Activated CD4-positive, alpha-beta memory T cell treated with anti-CD3 and anti-CD28 coated beads, Interleukin-2, amount 10 ng/mL, durations not matched to agents 7 days and 5 days (primary cell): ENCODE measurements around the gene UBASH3A. TPM values are rescaled to one million over a fixed set of nuclear protein-coding genes. Genes with fewer than 3 reads are reported as not detected.
A peak's percentile ranks its signal among the peaks of the same experiment; 100 is the strongest.

Experiments used
- CTCF ChIA-PET: fragments of 350-600 bp; sonication (Branson Sonifier 250); formaldehyde crosslinking; loops from one replicate; lab custom pipeline; 2021; ENCODE audit warnings: antibody characterized with exemption, inconsistent platforms; lab: Charles Lee
- POLR2A ChIA-PET: fragments of 350-600 bp; sonication (Branson Sonifier 250); formaldehyde crosslinking; loops from one replicate; lab custom pipeline; 2021; ENCODE audit warnings: antibody characterized with exemption; lab: Charles Lee
- DNase-seq: peaks from one replicate; pipeline ENCODE4 v3.0.0-alpha.2; 2020
- H3K27ac Mint-ChIP-seq: one replicate; pipeline ENCODE4 v1.8.0; 2021; ENCODE audit warnings: mild to moderate bottlenecking, mixed read lengths
- H3K27me3 Mint-ChIP-seq: one replicate; pipeline ENCODE4 v1.8.0; 2021; ENCODE audit warnings: mixed read lengths
- H3K36me3 Mint-ChIP-seq: one replicate; pipeline ENCODE4 v1.8.0; 2021; ENCODE audit warnings: low read depth, mixed read lengths
- H3K4me1 Mint-ChIP-seq: one replicate; pipeline ENCODE4 v1.8.0; 2021; ENCODE audit warnings: mixed read lengths
- H3K4me3 Mint-ChIP-seq: one replicate; pipeline ENCODE4 v1.8.0; 2021; ENCODE audit warnings: mild to moderate bottlenecking, mixed read lengths
- H3K9me3 Mint-ChIP-seq: one replicate; pipeline ENCODE4 v1.8.0; 2021; ENCODE audit warnings: mixed read lengths
- total RNA-seq, 2 experiments: library from RNA; stranded (reverse); gene quantifications; one replicate each; pipeline ENCODE4 v1.2.3, GENCODE V29; 2021

Gene UBASH3A, protein sequence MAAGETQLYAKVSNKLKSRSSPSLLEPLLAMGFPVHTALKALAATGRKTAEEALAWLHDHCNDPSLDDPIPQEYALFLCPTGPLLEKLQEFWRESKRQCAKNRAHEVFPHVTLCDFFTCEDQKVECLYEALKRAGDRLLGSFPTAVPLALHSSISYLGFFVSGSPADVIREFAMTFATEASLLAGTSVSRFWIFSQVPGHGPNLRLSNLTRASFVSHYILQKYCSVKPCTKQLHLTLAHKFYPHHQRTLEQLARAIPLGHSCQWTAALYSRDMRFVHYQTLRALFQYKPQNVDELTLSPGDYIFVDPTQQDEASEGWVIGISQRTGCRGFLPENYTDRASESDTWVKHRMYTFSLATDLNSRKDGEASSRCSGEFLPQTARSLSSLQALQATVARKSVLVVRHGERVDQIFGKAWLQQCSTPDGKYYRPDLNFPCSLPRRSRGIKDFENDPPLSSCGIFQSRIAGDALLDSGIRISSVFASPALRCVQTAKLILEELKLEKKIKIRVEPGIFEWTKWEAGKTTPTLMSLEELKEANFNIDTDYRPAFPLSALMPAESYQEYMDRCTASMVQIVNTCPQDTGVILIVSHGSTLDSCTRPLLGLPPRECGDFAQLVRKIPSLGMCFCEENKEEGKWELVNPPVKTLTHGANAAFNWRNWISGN
- total RNA-seq, result 10 to 100 TPM; 67.8 to 70.6 TPM

DNA sequence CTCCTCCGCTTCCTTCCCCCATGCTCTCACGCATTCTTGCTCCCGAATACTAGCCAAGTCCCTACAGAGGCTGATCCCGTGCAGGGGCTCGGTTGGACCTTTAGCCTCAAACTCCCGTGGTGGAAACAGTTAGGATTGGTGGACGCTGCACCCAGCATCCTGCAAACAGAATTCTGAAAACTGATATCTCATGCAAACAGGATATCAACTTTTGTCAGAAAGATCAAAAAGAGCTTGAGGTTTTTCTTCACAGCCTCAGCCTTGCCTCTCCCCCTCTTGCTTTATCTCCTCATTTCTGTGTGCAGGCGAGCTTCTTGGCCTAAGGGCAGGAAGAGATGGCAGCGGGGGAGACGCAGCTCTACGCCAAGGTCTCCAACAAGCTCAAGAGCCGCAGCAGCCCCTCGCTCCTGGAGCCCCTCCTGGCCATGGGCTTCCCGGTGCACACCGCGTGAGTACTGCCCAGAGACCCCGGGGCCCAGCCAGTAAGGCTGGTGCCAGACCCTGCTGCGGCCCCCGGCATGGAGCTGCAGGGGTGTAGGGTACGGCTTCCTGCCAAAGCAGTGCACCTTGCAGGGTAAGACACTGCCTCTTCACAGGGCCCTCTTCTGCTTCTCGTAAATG lies at the start of gene UBASH3A:
TSS of gene UBASH3A (plus strand) at position 292 of the 621 bp plus-strand sequence. CDS start at position 336, 44 bp downstream.
- DNase-seq, result peak; percentile 66
- peak within 1 kb of the TSS; percentile 92 for H3K27ac Mint-ChIP-seq
- peaks cover 56% of the 10 kb centered on the region for H3K4me1 Mint-ChIP-seq
- peak within 1 kb of the TSS; percentile 95 for H3K4me3 Mint-ChIP-seq
- H3K9me3 Mint-ChIP-seq, result peaks cover 9% of the 10 kb centered on the region
- ChIA-PET CTCF (interaction anchor here (0.8 to 4.8 kb wide), 12 partner anchors 11 to 145 kb away, joined by 3 to 51 read pairs (median 5); no protein-coding TSS in a partner anchor), POLR2A (interaction anchor here (0.7 to 12.6 kb wide), 28 partner anchors 11 to 1489 kb away, joined by 3 to 431 read pairs (median 5); partner anchors contain the start of gene ABCG1)
- H3K36me3 Mint-ChIP-seq, result peaks cover 55% of the 10 kb centered on the region
- H3K27me3 Mint-ChIP-seq, result no peaks in the 10 kb centered on the region

DNA sequence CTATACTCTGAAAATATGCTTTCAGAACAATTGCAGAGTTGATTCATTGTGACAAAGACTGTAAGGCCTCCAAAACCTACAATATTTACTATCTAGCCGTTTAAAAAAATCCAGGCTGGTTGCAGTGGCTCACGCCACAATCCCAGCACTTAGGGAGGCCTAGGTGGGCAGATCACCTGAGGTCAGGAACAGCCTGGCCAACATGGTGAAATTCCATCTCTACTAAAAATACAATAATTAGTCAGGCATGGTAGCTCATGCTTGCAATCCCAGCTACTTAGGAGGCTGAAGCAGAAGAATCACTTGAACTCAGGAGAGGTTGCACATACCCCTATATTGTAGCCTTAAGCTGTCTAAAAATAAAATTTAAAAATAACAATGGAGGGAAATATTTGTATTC lies 47.7 kb upstream of the UBASH3A start:
- H3K9me3 Mint-ChIP-seq, result peaks cover 23% of the 10 kb centered on the region
- peaks cover 6% of the 10 kb centered on the region for H3K36me3 Mint-ChIP-seq
- no peak overlapping the region for H3K27ac Mint-ChIP-seq
- POLR2A ChIA-PET, result no interaction called here
- H3K4me1 Mint-ChIP-seq, result no peaks in the 10 kb centered on the region
- no peak overlapping the region for H3K4me3 Mint-ChIP-seq
- H3K27me3 Mint-ChIP-seq, result peaks cover 37% of the 10 kb centered on the region
- DNase-seq, result no peak
- CTCF ChIA-PET, result no interaction called here

DNA sequence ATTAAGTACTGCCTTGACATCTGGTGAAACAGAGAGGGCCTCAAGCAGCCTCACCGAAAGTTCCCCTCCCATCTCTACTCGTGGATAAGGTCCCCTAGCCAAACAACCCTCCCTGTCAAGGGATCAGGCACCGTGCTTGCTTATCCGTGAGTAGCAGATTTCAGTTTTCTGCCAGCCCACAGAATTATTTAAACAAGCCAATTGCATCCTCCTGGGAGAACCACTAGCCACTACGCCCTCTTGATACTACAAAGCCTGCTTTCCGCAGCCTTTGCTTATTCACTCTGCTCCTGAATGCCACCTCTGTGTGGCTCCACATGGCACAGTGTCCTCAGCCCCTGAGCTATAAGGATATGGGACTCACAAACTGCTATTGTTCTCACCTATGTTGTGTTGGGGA lies 47.1 kb upstream of the UBASH3A start:
- Mint-ChIP-seq H3K4me3 (no peak overlapping the region), H3K27ac (no peak overlapping the region), H3K36me3 (peaks cover 6% of the 10 kb centered on the region), H3K9me3 (peaks cover 23% of the 10 kb centered on the region), H3K4me1 (no peaks in the 10 kb centered on the region), H3K27me3 (peaks cover 37% of the 10 kb centered on the region)
- DNase-seq, result no peak
- ChIA-PET CTCF (no interaction called here), POLR2A (no interaction called here)

DNA sequence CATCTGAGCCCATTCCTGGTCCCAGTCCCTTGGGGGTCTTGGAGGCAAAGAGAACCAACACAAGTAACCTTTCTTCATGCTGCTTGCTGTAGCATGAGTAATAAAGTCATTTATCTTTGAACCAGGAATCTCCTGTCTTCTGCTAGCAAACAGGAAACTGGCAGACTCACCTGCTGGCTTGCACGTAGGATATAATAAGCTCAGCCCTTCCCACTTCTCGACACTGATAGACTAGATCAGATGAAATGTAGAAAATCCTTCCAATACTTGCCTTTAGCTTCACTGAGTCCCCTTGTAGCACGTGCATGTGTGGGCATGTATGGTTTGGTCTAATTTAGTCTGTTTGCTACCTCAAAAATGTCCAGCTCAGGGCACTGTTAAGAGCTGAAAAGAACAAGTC lies 46.4 kb upstream of the UBASH3A start:
- Mint-ChIP-seq H3K27me3 (peaks cover 39% of the 10 kb centered on the region), H3K4me1 (no peaks in the 10 kb centered on the region), H3K4me3 (no peak overlapping the region), H3K36me3 (peaks cover 6% of the 10 kb centered on the region), H3K27ac (no peak overlapping the region), H3K9me3 (peaks cover 23% of the 10 kb centered on the region)
- CTCF ChIA-PET, result interaction anchor here (0.6 kb wide), 1 partner anchor 10 kb away, joined by 3 read pairs; no protein-coding TSS in a partner anchor
- POLR2A ChIA-PET, result no interaction called here
- no peak for DNase-seq

DNA sequence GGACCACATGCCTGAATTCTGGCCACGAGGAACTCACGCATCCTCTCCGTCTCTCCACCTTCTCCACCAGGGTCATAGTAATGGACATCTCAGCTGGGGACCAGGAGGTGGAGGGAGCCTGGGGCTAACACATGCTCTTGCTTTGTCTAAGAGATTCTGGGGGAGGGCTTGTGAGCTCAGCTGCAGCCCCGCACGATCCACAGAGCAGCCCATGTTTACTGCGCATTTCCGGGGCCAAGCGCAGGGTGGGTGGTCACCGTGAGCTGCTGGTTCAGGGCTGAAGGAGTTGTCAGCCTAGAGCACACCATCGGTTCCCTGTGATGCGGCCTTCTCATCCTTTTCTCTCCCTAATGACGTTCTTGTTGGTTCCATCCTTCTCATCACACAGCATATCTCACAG lies 45.4 kb upstream of the UBASH3A start:
- ChIA-PET POLR2A (no interaction called here), CTCF (interaction anchor here (1.0 kb wide), 1 partner anchor 91 kb away, joined by 6 read pairs; no protein-coding TSS in a partner anchor)
- Mint-ChIP-seq H3K27me3 (peaks cover 36% of the 10 kb centered on the region), H3K9me3 (peaks cover 21% of the 10 kb centered on the region), H3K27ac (no peak overlapping the region), H3K36me3 (peaks cover 6% of the 10 kb centered on the region), H3K4me3 (no peak overlapping the region), H3K4me1 (peaks cover 2% of the 10 kb centered on the region)
- no peak for DNase-seq

DNA sequence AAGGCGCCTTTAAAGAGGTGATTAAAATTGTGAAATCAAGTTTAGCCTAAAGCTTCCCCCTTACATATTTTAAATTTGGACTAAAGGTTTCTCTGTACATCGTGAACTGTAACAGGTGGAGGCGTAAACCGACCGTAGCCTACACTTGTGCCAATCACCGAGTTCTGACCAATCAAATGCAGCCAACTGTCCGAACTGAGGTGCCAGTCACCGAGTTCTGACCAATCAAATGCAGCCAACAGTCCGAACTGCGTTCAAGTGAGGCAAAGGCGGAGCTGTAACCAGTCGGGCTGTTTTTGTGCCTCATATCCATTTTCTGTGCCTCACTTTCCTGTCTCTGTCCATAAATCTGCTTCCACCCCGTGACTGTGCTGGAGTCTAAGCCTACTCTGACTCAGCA lies 44.8 kb upstream of the UBASH3A start:
- no peak for DNase-seq
- H3K4me1 Mint-ChIP-seq, result peaks cover 2% of the 10 kb centered on the region
- CTCF ChIA-PET, result interaction anchor here (1.0 kb wide), 1 partner anchor 91 kb away, joined by 6 read pairs; no protein-coding TSS in a partner anchor
- POLR2A ChIA-PET, result no interaction called here
- H3K27ac Mint-ChIP-seq, result no peak overlapping the region
- no peaks in the 10 kb centered on the region for H3K36me3 Mint-ChIP-seq
- H3K9me3 Mint-ChIP-seq, result peaks cover 20% of the 10 kb centered on the region
- H3K4me3 Mint-ChIP-seq, result no peak overlapping the region
- peaks cover 31% of the 10 kb centered on the region for H3K27me3 Mint-ChIP-seq

DNA sequence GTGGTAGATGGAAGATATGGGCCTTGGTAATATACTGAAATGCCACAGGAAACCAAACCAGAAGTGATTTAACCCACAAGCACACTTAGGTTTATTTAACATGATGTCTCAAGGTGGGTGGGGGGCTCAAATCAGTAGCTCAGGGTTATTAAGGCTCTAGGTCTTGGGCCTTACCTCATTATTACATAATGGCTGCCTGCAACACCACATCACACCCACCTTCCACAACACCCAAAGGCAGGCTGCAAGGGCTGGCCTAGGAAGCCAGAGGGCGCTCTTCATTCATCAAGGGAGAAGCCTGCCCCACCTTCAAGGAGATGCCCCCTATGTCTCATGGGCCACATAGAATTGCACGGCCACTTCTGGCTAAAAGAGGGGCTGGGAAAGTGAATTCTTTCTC lies 43.4 kb upstream of the UBASH3A start:
- Mint-ChIP-seq H3K27me3 (peaks cover 30% of the 10 kb centered on the region), H3K9me3 (peaks cover 14% of the 10 kb centered on the region), H3K36me3 (no peaks in the 10 kb centered on the region), H3K27ac (no peak overlapping the region), H3K4me3 (no peak overlapping the region), H3K4me1 (peaks cover 2% of the 10 kb centered on the region)
- POLR2A ChIA-PET, result interaction anchor here (1.0 to 1.1 kb wide), 2 partner anchors 9 to 66 kb away, joined by 3 read pairs; no protein-coding TSS in a partner anchor
- CTCF ChIA-PET, result interaction anchor here (0.9 to 1.7 kb wide), 4 partner anchors 23 to 215 kb away, joined by 3 to 6 read pairs (median 4); no protein-coding TSS in a partner anchor
- no peak for DNase-seq

DNA sequence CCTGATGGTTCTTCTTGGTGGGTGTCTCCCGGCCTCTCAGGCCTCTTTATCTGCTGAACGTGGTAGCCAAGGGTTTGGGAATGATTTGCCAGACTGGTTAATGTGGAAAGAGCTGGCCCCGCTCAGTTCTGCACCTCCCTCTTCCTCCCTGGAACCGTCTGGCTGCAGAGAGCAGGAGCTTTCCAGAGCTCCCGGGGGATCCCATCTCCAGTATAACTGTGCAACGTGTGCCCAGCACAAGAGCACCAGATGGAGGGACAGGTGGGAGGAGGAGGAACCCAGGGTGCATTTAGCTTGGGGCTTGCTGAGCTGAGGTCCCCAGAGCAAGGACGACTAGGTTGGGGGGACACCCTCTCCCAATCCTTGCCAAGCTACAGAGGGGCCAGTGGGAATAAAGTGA lies 42.4 kb upstream of the UBASH3A start:
- H3K4me1 Mint-ChIP-seq, result peaks cover 2% of the 10 kb centered on the region
- no peak overlapping the region for H3K4me3 Mint-ChIP-seq
- peaks cover 26% of the 10 kb centered on the region for H3K27me3 Mint-ChIP-seq
- H3K9me3 Mint-ChIP-seq, result peaks cover 10% of the 10 kb centered on the region
- ChIA-PET CTCF (interaction anchor here (0.7 to 1.7 kb wide), 4 partner anchors 24 to 244 kb away, joined by 3 to 6 read pairs (median 4); no protein-coding TSS in a partner anchor), POLR2A (interaction anchor here (1.0 to 1.3 kb wide), 3 partner anchors 8 to 65 kb away, joined by 3 to 5 read pairs (median 3); no protein-coding TSS in a partner anchor)
- no peak overlapping the region for H3K27ac Mint-ChIP-seq
- no peak for DNase-seq
- H3K36me3 Mint-ChIP-seq, result no peaks in the 10 kb centered on the region

DNA sequence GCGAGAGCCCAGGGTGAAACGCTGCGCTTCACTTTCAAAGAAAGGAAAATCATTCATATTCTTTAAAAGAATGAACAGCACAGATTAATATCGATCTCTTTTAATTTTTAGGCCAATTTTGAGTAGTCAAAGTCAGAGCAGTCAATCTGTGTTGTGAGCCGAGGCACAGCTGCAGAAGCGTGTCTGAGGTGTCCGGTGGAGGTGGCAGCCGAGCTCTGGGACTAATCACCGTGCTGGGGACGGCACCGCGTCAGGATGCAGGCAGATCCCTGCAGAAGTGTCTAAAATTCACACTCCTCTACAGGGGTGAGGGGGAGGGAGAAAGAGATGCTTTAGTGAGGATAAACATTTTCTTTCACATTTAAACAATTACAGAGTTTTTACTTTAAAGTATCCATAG lies 41.5 kb upstream of the UBASH3A start:
- peaks cover 4% of the 10 kb centered on the region for H3K9me3 Mint-ChIP-seq
- no peak for DNase-seq
- no peaks in the 10 kb centered on the region for H3K36me3 Mint-ChIP-seq
- ChIA-PET POLR2A (interaction anchor here (1.3 kb wide), 1 partner anchor 12 kb away, joined by 5 read pairs; no protein-coding TSS in a partner anchor), CTCF (interaction anchor here (0.7 to 1.7 kb wide), 2 partner anchors 25 to 123 kb away, joined by 4 to 5 read pairs; no protein-coding TSS in a partner anchor)
- no peak overlapping the region for H3K27ac Mint-ChIP-seq
- peaks cover 2% of the 10 kb centered on the region for H3K4me1 Mint-ChIP-seq
- peaks cover 17% of the 10 kb centered on the region for H3K27me3 Mint-ChIP-seq
- no peak overlapping the region for H3K4me3 Mint-ChIP-seq

DNA sequence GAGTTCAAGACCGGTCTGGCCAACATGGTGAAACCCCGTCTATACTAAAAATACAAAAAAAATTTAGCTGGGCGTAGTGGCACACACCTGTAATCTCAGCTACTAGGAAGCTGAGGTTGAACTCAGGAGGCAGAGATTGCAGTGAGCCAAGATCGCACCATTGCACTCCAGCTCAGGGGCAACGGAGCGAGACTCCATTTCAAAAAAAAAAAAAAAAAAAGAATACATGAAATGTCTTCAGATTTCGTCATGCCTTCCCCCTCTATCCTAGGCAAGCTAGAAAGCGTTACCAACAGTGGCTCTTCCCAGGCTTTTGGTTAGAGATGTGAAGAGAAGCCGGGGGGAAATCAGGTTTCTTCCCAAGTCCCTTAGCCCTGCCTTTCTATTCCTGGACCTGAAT lies 41.0 kb upstream of the UBASH3A start:
- CTCF ChIA-PET, result interaction anchor here (0.7 kb wide), 1 partner anchor 124 kb away, joined by 5 read pairs; no protein-coding TSS in a partner anchor
- Mint-ChIP-seq H3K27ac (no peak overlapping the region), H3K9me3 (peaks cover 2% of the 10 kb centered on the region), H3K4me1 (peaks cover 2% of the 10 kb centered on the region), H3K27me3 (peaks cover 14% of the 10 kb centered on the region), H3K4me3 (no peak overlapping the region), H3K36me3 (no peaks in the 10 kb centered on the region)
- DNase-seq, result no peak
- POLR2A ChIA-PET, result interaction anchor here (1.3 kb wide), 1 partner anchor 11 kb away, joined by 5 read pairs; no protein-coding TSS in a partner anchor

DNA sequence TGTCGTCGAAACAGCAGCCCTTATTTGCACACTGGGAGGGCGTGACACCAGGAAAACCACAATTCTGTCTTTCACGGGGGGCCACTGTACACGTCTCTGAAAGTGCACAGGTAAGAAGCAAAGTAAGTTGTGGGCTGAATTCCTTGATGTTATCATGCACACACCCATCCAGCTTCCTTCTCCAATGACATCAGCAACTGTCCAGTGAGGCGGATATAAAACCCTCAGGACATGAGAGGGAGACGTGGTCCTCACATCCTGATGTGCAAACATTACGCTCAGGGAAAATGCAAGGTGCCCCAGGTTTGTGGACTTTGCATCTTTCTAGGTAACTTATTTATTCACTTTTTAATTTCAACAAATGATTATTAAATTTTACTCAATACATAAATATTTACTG lies 40.4 kb upstream of the UBASH3A start:
- H3K9me3 Mint-ChIP-seq, result no peaks in the 10 kb centered on the region
- no peaks in the 10 kb centered on the region for H3K36me3 Mint-ChIP-seq
- peaks cover 12% of the 10 kb centered on the region for H3K27me3 Mint-ChIP-seq
- CTCF ChIA-PET, result no interaction called here
- no peak overlapping the region for H3K27ac Mint-ChIP-seq
- POLR2A ChIA-PET, result no interaction called here
- DNase-seq, result no peak
- H3K4me1 Mint-ChIP-seq, result peaks cover 6% of the 10 kb centered on the region
- H3K4me3 Mint-ChIP-seq, result no peak overlapping the region

DNA sequence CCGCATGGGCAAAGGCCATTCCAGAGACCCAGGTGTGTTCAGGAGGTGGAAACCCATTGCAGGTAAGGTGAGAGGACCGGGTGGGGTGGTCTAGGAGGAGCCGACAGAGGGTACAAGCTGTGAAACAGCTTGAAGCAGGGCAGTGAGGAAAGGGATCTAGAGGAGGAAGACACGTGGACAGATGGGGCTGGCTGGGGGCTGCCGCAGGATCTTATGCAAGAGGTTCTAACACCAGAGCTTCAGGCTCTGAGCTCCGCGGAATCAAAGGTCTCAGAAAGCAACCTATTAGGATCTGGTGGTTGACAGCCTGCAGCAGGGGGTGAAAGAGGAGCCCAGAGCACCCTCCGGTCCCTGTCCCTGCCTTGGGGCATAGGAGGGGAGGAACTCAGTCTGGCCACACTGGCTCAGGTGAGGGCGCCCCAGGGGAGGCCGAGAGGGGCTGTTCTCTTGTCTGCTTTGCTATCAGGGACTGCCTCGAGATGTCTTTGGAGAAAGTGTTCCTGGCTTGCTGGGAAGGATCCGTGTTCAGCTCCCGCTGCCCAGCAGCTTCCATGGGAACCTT lies 39.3 kb upstream of the UBASH3A start:
- POLR2A ChIA-PET, result no interaction called here

More for the DNA sequence above, 39.3 kb upstream of the UBASH3A start:
- Mint-ChIP-seq H3K27ac (no peak overlapping the region), H3K4me3 (no peak overlapping the region), H3K36me3 (no peaks in the 10 kb centered on the region), H3K4me1 (peaks cover 14% of the 10 kb centered on the region), H3K27me3 (peaks cover 9% of the 10 kb centered on the region), H3K9me3 (no peaks in the 10 kb centered on the region)
- CTCF ChIA-PET, result no interaction called here
- no peak for DNase-seq
